HL-60/S4 (cell line): ENCODE data around the gene ZNF300.
"Not testable (repeated sequence)": the region's sequence is repeated elsewhere in the genome, so short reads cannot be mapped to it uniquely, and the experiment has no call there.

ENCODE experiments used
- in situ Hi-C: fragments of 300-500 bp; cut with MboI; formaldehyde crosslinking; loops from 2 replicates; pipeline ENCODE4 v1.14.3; 2022; ENCODE audit warnings: low sequenced_read_pairs

The ZNF300 gene

GRCh38 chr5:150904479-150905311 is at the start of gene ZNF300:
TSS of gene ZNF300 (minus strand) at chr5:150904980. CDS start at chr5:150903155, 1,825 bp downstream.
- in situ Hi-C loops, result no loop called here

- in situ Hi-C loops, result loop anchor here (10.0 kb wide), 1 partner anchor 54 kb away; no protein-coding TSS in a partner anchor
These were observed 43.8 kb upstream of the ZNF300 start for GRCh38 chr5:150948539-150948938.

- in situ Hi-C loops, result loop anchor here (10.0 kb wide), 1 partner anchor 52 kb away; no protein-coding TSS in a partner anchor
These were observed 41.6 kb upstream of the ZNF300 start for GRCh38 chr5:150946351-150946905.

GRCh38 chr5:150945947-150946346 is 41.2 kb upstream of the ZNF300 start:
- in situ Hi-C loops, result loop anchor here (10.0 kb wide), 1 partner anchor 51 kb away; no protein-coding TSS in a partner anchor

- in situ Hi-C loops, result loop anchor here (10.0 kb wide), 1 partner anchor 51 kb away; no protein-coding TSS in a partner anchor
These were observed 40.7 kb upstream of the ZNF300 start for GRCh38 chr5:150945486-150945885.

GRCh38 chr5:150931368-150931965 is 26.7 kb upstream of the ZNF300 start:
- in situ Hi-C loops, result no loop called here

- in situ Hi-C loops, result no loop called here
These were observed 13.8 kb upstream of the ZNF300 start for GRCh38 chr5:150918613-150919012.

GRCh38 chr5:150912312-150912814 is 7.6 kb upstream of the ZNF300 start:
- in situ Hi-C loops, result no loop called here

GRCh38 chr5:150905312-150905683 is 518 bp upstream of the ZNF300 start:
- in situ Hi-C loops, result no loop called here

GRCh38 chr5:150901446-150901845 is 3.3 kb downstream of the ZNF300 start:
- in situ Hi-C loops, result no loop called here

GRCh38 chr5:150895431-150896428 is 9.1 kb downstream of the ZNF300 start:
- in situ Hi-C loops, result loop anchor here (10.0 kb wide), 1 partner anchor 49 kb away; no protein-coding TSS in a partner anchor

- in situ Hi-C loops, result no loop called here
These were observed 25.4 kb downstream of the ZNF300 start for GRCh38 chr5:150879358-150879757.

GRCh38 chr5:150862070-150862469 is 42.7 kb downstream of the ZNF300 start:
- in situ Hi-C loops, result no loop called here

GRCh38 chr5:150860246-150860821 is 44.4 kb downstream of the ZNF300 start:
- in situ Hi-C loops, result no loop called here

GRCh38 chr5:150856700-150857099 is 48.1 kb downstream of the ZNF300 start:
- in situ Hi-C loops, result not testable (repeated sequence)

- in situ Hi-C loops, result no loop called here
These were observed 51.2 kb downstream of the ZNF300 start for GRCh38 chr5:150853561-150853960.

GRCh38 chr5:150851039-150851438 is 53.7 kb downstream of the ZNF300 start:
- in situ Hi-C loops, result no loop called here

GRCh38 chr5:150848271-150848670 is 56.5 kb downstream of the ZNF300 start:
- in situ Hi-C loops, result loop anchor here (5.0 to 10.0 kb wide), 2 partner anchors 286 to 393 kb away; no protein-coding TSS in a partner anchor

- in situ Hi-C loops, result loop anchor here (5.0 to 10.0 kb wide), 2 partner anchors 285 to 393 kb away; no protein-coding TSS in a partner anchor
These were observed 57.5 kb downstream of the ZNF300 start for GRCh38 chr5:150847334-150847695.
